AG09309 (cell line): ENCODE data around the gene FILIP1L.

ENCODE experiments used
- DNase-seq: peaks from one replicate; pipeline ENCODE4 v3.0.0-alpha.2; 2010; ENCODE audit warnings: low read depth
- H3K4me3 ChIP-seq: 2 replicates; pipeline ENCODE4 v1.5.1; 2011; ENCODE audit warnings: mild to moderate bottlenecking, low read depth, low read length, moderate library complexity; ENCODE audit not compliant: control insufficient read depth
- CTCF ChIP-seq: IDR thresholded peaks from 2 replicates; pipeline ENCODE4 v1.5.1; 2011; ENCODE audit warnings: mild to moderate bottlenecking, low read depth, low read length, inconsistent platforms; ENCODE audit not compliant: insufficient read depth, control insufficient read depth; ENCODE audit errors: missing control alignments

Gene FILIP1L

GRCh38 chr3:99866261-99866761, 248.0 kb downstream of the FILIP1L start:
- peak; percentile 74 for DNase-seq
- TF ChIP-seq CTCF, result no peak
- no peak overlapping the region for H3K4me3 ChIP-seq

- DNase-seq, result no peak
- TF ChIP-seq CTCF, result no peak
- H3K4me3 ChIP-seq, result no peak overlapping the region
Measured at GRCh38 chr3:99865321-99865720, 249.0 kb downstream of the FILIP1L start.

- no peak overlapping the region for H3K4me3 ChIP-seq
- DNase-seq, result no peak
- TF ChIP-seq CTCF, result no peak
Measured at GRCh38 chr3:99864289-99864688, 250.0 kb downstream of the FILIP1L start.

DNA sequence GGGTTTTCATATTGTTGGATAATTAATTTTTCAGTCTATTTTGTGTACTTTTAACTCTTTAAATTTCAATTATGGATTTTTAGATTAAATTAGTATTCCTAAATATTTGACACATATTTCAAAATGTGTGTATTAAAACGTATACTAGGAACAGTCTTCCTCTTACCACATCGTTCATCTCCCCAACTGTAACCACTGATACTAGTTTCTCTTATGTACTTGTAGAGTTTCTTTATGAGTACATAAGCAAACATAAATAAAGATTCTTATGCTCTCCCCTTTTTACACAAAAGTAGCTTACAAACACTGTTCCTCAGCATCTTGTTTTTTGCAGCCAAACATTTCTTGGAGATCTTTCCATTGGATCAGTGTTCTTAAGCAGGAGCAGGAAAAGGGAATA, 250.7 kb downstream of the FILIP1L start:
- H3K4me3 ChIP-seq, result no peak overlapping the region
- no peak for TF ChIP-seq CTCF

DNA sequence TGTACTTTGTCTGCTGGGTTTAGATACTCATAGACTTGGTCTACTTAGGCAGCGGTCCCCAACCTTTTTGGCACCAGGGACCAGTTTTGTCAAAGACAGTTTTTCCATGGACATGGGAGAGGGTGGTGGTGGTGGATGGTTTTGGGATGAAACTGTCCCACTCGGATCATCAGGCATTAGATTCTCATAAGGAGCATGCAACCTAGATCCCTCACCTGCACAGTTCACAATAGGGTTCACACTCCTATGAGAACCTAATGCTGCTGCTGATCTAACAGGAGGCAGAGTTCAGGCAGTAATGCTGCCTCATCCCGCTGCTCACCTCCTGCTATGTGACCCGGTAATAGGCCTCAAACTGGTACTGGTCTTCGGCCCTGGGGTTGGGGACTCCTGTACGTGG, 251.3 kb downstream of the FILIP1L start:
- DNase-seq, result no peak
- no peak overlapping the region for H3K4me3 ChIP-seq
- TF ChIP-seq CTCF, result no peak

More for the DNA sequence above, 250.7 kb downstream of the FILIP1L start:
- DNase-seq, result no peak

DNA sequence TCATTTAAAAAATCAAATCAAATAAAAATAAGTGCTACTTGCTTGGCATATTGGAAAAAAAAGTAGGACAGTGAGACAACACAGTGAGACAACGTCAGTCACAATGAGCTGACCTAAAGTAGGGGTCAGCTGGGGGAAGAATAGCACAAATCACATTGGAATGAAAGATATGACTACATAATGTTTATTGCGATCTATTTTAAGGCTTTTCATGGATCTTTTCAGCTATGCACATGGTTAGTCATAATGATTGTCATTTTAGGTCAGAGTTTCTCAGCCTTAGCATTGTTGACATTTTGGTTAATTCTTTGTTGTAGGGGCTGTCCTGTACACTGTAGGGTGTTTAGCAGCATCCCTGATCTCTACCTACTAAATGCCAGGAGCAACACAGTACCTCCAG, 252.1 kb downstream of the FILIP1L start:
- peak; percentile 35 for DNase-seq
- H3K4me3 ChIP-seq, result no peak overlapping the region
- TF ChIP-seq CTCF, result no peak

GRCh38 chr3:99861216-99861615, 253.1 kb downstream of the FILIP1L start:
- no peak overlapping the region for H3K4me3 ChIP-seq
- DNase-seq, result no peak
- TF ChIP-seq CTCF, result no peak
